Thoracic aorta (tissue), 2 donors: ENCODE data around the gene PTN. TPM values are rescaled to one million over a fixed set of nuclear protein-coding genes. Genes with fewer than 3 reads are reported as not detected.
"Not testable (repeated sequence)": the region's sequence is repeated elsewhere in the genome, so short reads cannot be mapped to it uniquely, and the experiment has no call there.

Experiments
- ATAC-seq: fragments of 150-250 bp; one replicate; pipeline ENCODE4 v1.8.0; 2017; ENCODE audit warnings: low read depth; ENCODE audit not compliant: insufficient number of reproducible peaks, low FRiP score
- DNase-seq: peaks from one replicate; pipeline ENCODE4 v3.0.0-alpha.2; 2020; ENCODE audit warnings: low spot score
- H3K27ac ChIP-seq, 2 donors: fragments of 200-600 bp; sonication (generic); 1 replicate in 1 of 2; 2 replicates in 1 of 2; pipeline ENCODE4 v1.5.1; 2016; ENCODE audit warnings: mild to moderate bottlenecking in 2 of 2, moderate library complexity in 2 of 2
- H3K27me3 ChIP-seq: fragments of 200-600 bp; sonication (generic); replicated peaks from 2 replicates; pipeline ENCODE4 v1.6.0; 2016; ENCODE audit warnings: mild to moderate bottlenecking; ENCODE audit not compliant: insufficient read depth
- H3K36me3 ChIP-seq: fragments of 200-600 bp; sonication (generic); one replicate; pipeline ENCODE4 v1.5.1; 2016
- H3K4me1 ChIP-seq, 2 donors: fragments of 200-600 bp; sonication (generic); 1 replicate in 1 of 2; 2 replicates in 1 of 2; pipeline versions ENCODE4 v1.5.1 to v1.6.0; 2016; ENCODE audit warnings: low read depth in 2 of 2, mild to moderate bottlenecking in 1 of 2; ENCODE audit not compliant: control insufficient read depth in 1 of 2
- H3K4me3 ChIP-seq: fragments of 200-600 bp; sonication (generic); 2 replicates; pipeline ENCODE4 v1.5.1; 2016; ENCODE audit warnings: mild to moderate bottlenecking
- H3K9me3 ChIP-seq: fragments of 200-600 bp; sonication (generic); 2 replicates; pipeline ENCODE4 v1.5.1; 2016
- CTCF ChIP-seq: fragments of 200-600 bp; sonication (generic); IDR thresholded peaks from one replicate; pipeline ENCODE4 v1.5.1; 2019; ENCODE audit warnings: antibody characterized with exemption
- total RNA-seq, 2 donors: library from RNA; depleted of rRNA; stranded (reverse); fragments of >200 nt; gene quantifications; one replicate each; pipeline versions ENCODE4 v1.1.0 to v1.2.3, GENCODE V29; 2016

Gene PTN
- total RNA-seq, 2 donors from 2014 or later: 4.7 to 12.5 TPM

GRCh38 chr7:137269240-137269639, 74.3 kb downstream of the PTN start:
- no peak overlapping the region for H3K27ac ChIP-seq
- no peaks in the 10 kb centered on the region for H3K4me1 ChIP-seq
- H3K27me3 ChIP-seq: no peaks in the 10 kb centered on the region
- no peak overlapping the region for H3K4me3 ChIP-seq
- no peak for TF ChIP-seq CTCF
- H3K36me3 ChIP-seq: no peaks in the 10 kb centered on the region
- DNase-seq: no peak
- no peaks in the 10 kb centered on the region for H3K9me3 ChIP-seq
- ATAC-seq: no peak

GRCh38 chr7:137268001-137268865, 75.3 kb downstream of the PTN start:
- not testable (repeated sequence) for H3K4me1 ChIP-seq, H3K27ac ChIP-seq, H3K9me3 ChIP-seq, ATAC-seq, H3K27me3 ChIP-seq, DNase-seq, H3K36me3 ChIP-seq, H3K4me3 ChIP-seq

- DNase-seq (no peak), ATAC-seq (no peak)
- TF ChIP-seq CTCF: no peak
Observed at GRCh38 chr7:137266764-137267163, 76.8 kb downstream of the PTN start.

GRCh38 chr7:137265480-137265879, 78.1 kb downstream of the PTN start:
- H3K4me1 ChIP-seq, H3K27me3 ChIP-seq, H3K9me3 ChIP-seq, ATAC-seq, H3K4me3 ChIP-seq, H3K36me3 ChIP-seq, DNase-seq, H3K27ac ChIP-seq: not testable (repeated sequence)

More at GRCh38 chr7:137266764-137267163, 76.8 kb downstream of the PTN start:
- Histone ChIP-seq H3K4me3 (no peak overlapping the region), H3K27me3 (no peaks in the 10 kb centered on the region), H3K4me1 (no peaks in the 10 kb centered on the region), H3K9me3 (no peaks in the 10 kb centered on the region), H3K36me3 (no peaks in the 10 kb centered on the region), H3K27ac (no peak overlapping the region)

GRCh38 chr7:137262599-137262998, 80.9 kb downstream of the PTN start:
- Histone ChIP-seq H3K27me3 (no peaks in the 10 kb centered on the region), H3K36me3 (no peaks in the 10 kb centered on the region), H3K4me3 (no peak overlapping the region), H3K27ac (no peak overlapping the region), H3K9me3 (no peaks in the 10 kb centered on the region), H3K4me1 (no peaks in the 10 kb centered on the region)
- TF ChIP-seq CTCF: no peak
- ATAC-seq (no peak), DNase-seq (no peak)

GRCh38 chr7:137258552-137258951, 85.0 kb downstream of the PTN start:
- no peak for ATAC-seq
- Histone ChIP-seq H3K4me3 (no peak overlapping the region), H3K9me3 (no peaks in the 10 kb centered on the region)

More at GRCh38 chr7:137258552-137258951, 85.0 kb downstream of the PTN start:
- no peak for DNase-seq
- TF ChIP-seq CTCF: no peak
- Histone ChIP-seq H3K36me3 (no peaks in the 10 kb centered on the region), H3K4me1 (no peaks in the 10 kb centered on the region), H3K27ac (no peak overlapping the region), H3K27me3 (no peaks in the 10 kb centered on the region)
